ENCODE results near the gene LMO2.

The LMO2 gene

DNA sequence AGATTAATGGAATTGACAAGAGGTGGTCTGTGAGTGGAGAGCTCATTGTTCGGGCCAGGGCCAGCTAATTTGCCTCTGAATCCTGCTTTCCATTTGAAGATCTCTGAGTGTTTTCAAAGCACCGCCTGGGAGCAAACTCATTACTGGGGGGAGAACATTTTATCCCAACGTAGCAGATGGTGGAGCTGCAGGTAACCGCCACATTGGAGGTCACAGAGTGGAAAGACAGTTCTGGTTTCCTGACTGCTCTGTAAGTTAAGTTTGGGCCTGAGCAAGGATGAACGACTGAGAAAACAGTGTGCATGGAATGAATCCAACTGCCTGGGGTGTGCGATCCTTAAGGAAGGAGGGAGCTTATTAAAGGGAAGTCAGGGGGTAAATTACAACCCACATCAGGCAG is 30.5 kb downstream of the LMO2 start:
- Histone ChIP-seq H3K9me2 (replicated peaks; ENCODE audit: insufficient read depth, low read length) (no peaks in the 10 kb centered on the region), H3F3A (ENCODE audit: insufficient read depth) (no peaks in the 10 kb centered on the region), H3K27me3 (ENCODE audit: low read length) (no peaks in the 10 kb centered on the region), H3K9me3 (ENCODE audit: insufficient read depth, low read length) (no peaks in the 10 kb centered on the region), H2AFZ (ENCODE audit: low read depth, low read length, severe bottlenecking) (no peak overlapping the region), H3K27ac (ENCODE audit: low read depth, low read length) (no peak overlapping the region), H4K20me1 (ENCODE audit: low read depth, low read length) (no peaks in the 10 kb centered on the region), H3K9ac (ENCODE audit: low read length) (no peak overlapping the region), H3K36me3 (ENCODE audit: low read length) (no peaks in the 10 kb centered on the region), H3K4me3 (ENCODE audit: insufficient read depth, low read length, poor library complexity, severe bottlenecking) (no peak overlapping the region), H3K79me2 (ENCODE audit: insufficient read depth, low read length) (peaks cover 10% of the 10 kb centered on the region; the same call in 1 of the 2 replicates), H3K4me2 (ENCODE audit: low read depth, low read length, poor library complexity, severe bottlenecking) (no peak overlapping the region)
- TF ChIP-seq EZH2phosphoT487 (conservative IDR thresholded peaks at IDR 0.05; ENCODE audit: low read length): no peak
- TF ChIP-seq, protein P1, sequence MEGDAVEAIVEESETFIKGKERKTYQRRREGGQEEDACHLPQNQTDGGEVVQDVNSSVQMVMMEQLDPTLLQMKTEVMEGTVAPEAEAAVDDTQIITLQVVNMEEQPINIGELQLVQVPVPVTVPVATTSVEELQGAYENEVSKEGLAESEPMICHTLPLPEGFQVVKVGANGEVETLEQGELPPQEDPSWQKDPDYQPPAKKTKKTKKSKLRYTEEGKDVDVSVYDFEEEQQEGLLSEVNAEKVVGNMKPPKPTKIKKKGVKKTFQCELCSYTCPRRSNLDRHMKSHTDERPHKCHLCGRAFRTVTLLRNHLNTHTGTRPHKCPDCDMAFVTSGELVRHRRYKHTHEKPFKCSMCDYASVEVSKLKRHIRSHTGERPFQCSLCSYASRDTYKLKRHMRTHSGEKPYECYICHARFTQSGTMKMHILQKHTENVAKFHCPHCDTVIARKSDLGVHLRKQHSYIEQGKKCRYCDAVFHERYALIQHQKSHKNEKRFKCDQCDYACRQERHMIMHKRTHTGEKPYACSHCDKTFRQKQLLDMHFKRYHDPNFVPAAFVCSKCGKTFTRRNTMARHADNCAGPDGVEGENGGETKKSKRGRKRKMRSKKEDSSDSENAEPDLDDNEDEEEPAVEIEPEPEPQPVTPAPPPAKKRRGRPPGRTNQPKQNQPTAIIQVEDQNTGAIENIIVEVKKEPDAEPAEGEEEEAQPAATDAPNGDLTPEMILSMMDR (IDR thresholded peaks at IDR 0.05; ENCODE audit: insufficient read depth, low read length, poor library complexity, severe bottlenecking): no peak

DNA sequence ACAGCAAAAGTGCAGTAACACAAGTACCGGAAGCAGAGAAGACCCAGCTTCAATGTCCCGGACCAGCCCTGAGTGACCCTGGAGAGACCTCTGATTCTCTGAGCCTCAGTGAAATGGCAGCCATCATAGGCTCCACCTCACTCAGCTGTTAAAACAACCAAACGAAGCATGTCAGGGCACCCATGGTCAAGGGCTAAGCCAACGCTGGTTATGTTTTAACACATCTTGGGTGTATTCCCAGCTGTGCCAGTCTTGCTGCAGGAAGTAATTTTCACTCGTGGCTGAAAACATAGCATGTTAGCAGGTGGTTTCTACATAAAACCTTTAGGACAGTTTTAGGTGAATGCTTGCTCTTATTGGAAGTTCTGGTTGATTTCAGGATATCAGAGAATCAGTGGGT is 30.9 kb downstream of the LMO2 start:
- Histone ChIP-seq H3K27me3 (ENCODE audit: low read length) (no peaks in the 10 kb centered on the region), H3K4me2 (ENCODE audit: low read depth, low read length, poor library complexity, severe bottlenecking) (no peak overlapping the region), H2AFZ (ENCODE audit: low read depth, low read length, severe bottlenecking) (no peak overlapping the region), H3K27ac (ENCODE audit: low read depth, low read length) (no peak overlapping the region), H4K20me1 (ENCODE audit: low read depth, low read length) (no peaks in the 10 kb centered on the region), H3K9me3 (ENCODE audit: insufficient read depth, low read length) (no peaks in the 10 kb centered on the region), H3K79me2 (ENCODE audit: insufficient read depth, low read length) (peaks cover 7% of the 10 kb centered on the region; the same call in 1 of the 2 replicates), H3F3A (ENCODE audit: insufficient read depth) (no peaks in the 10 kb centered on the region), H3K36me3 (ENCODE audit: low read length) (no peaks in the 10 kb centered on the region), H3K9me2 (replicated peaks; ENCODE audit: insufficient read depth, low read length) (no peaks in the 10 kb centered on the region), H3K4me3 (ENCODE audit: insufficient read depth, low read length, poor library complexity, severe bottlenecking) (no peak overlapping the region), H3K9ac (ENCODE audit: low read length) (no peak overlapping the region)
- TF ChIP-seq EZH2phosphoT487 (conservative IDR thresholded peaks at IDR 0.05; ENCODE audit: low read length): no peak
- TF ChIP-seq, protein P1 (IDR thresholded peaks at IDR 0.05; ENCODE audit: insufficient read depth, low read length, poor library complexity, severe bottlenecking): no peak

DNA sequence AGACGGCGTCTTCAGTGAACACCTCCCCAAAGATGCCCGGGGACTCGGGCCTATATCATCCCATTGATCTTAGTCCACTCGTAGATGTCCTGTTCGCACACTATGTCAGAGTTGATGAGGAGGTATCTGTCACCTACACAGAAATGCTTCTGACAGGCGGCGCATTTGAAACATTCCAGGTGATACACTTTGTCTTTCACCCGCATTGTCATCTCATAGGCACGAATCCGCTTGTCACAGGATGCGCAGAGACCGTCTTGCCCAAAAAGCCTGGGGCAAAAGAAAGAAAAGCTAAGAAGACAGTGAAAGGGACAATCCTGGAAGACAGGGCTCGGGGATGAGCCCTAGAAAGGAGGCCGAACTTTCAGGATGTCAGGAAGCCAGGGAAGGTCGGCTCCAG is 32.6 kb downstream of the LMO2 start:
- Histone ChIP-seq H3K4me2 (ENCODE audit: low read depth, low read length, poor library complexity, severe bottlenecking) (no peak overlapping the region), H3K9me3 (ENCODE audit: insufficient read depth, low read length) (no peaks in the 10 kb centered on the region), H3K36me3 (ENCODE audit: low read length) (no peaks in the 10 kb centered on the region), H3F3A (ENCODE audit: insufficient read depth) (no peaks in the 10 kb centered on the region), H4K20me1 (ENCODE audit: low read depth, low read length) (no peaks in the 10 kb centered on the region), H3K27me3 (ENCODE audit: low read length) (no peaks in the 10 kb centered on the region), H3K9me2 (replicated peaks; ENCODE audit: insufficient read depth, low read length) (no peaks in the 10 kb centered on the region), H3K79me2 (ENCODE audit: insufficient read depth, low read length) (no peaks in the 10 kb centered on the region), H3K9ac (ENCODE audit: low read length) (no peak overlapping the region), H3K4me3 (ENCODE audit: insufficient read depth, low read length, poor library complexity, severe bottlenecking) (no peak overlapping the region), H2AFZ (ENCODE audit: low read depth, low read length, severe bottlenecking) (no peak overlapping the region), H3K27ac (ENCODE audit: low read depth, low read length) (no peak overlapping the region)
- TF ChIP-seq, protein P1 (IDR thresholded peaks at IDR 0.05; ENCODE audit: insufficient read depth, low read length, poor library complexity, severe bottlenecking): no peak
- no peak for TF ChIP-seq EZH2phosphoT487 (conservative IDR thresholded peaks at IDR 0.05; ENCODE audit: low read length)
